Inflammatory macrophage (primary cell): ENCODE data around the gene GTF2IRD2.
"Not testable (repeated sequence)": the region's sequence is repeated elsewhere in the genome, so short reads cannot be mapped to it uniquely, and the experiment has no call there.

Experiments used
- DNase-seq, 2 donors: peaks; one replicate each; pipeline ENCODE4 v3.0.0-alpha.2; 2020 to 2022

The GTF2IRD2 gene

DNA sequence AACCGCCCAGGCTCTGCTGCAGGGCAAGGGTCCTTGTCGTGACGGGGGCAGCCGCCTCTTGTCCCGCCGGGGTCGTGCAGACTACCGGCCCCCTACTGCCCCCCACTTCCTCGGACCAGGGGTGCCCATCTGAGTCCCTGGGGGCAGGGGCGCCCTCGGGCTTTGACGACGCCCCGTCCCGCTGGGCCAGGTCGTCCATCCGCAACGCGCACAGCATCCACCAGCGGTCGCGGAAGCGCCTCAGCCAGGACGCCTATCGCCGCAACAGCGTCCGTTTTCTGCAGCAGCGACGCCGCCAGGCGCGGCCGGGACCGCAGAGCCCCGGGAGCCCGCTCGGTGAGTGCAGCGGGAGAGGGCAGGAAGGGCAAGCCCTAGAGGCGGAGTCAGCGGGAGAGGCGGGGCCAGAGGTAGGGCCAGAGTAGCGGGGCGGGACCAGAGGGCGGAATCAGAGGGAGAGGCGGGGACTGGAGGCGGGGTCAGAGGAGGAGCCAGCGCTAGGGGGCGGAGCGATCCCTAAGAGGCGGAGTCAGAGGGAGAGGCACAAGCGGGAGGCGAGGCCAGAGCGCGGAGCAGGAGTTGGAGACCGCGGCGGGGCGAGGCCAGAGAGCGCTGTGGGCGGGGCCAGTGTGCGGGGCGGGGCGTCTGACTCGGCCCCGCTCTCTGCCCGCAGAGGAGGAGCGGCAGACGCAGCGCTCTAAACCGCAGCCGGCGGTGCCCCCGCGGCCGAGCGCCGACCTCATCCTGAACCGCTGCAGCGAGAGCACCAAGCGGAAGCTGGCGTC lies 62.8 kb downstream of the GTF2IRD2 start:
- peak; percentile 94 to 96 for DNase-seq

DNA sequence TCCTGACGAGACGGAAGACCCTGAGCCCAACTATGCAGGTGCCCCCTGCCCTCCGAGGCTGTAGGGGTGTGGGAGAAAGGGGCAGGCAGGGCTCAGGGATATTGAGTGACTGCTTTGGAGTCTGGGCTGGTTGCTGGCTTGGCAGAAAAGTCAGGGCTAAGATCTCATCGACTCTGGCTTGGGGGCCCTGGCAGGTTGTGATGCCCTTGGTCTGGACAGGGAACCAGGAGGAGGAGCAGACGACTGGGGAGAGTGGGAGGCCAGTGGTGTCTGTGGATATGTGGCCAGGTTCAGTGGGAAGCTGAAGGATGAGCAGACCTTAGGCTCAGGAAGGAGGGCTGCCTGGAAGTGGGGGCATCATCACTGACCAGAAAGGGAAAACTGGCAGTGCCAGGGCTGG lies 67.8 kb downstream of the GTF2IRD2 start:
- DNase-seq: not testable (repeated sequence)

DNA sequence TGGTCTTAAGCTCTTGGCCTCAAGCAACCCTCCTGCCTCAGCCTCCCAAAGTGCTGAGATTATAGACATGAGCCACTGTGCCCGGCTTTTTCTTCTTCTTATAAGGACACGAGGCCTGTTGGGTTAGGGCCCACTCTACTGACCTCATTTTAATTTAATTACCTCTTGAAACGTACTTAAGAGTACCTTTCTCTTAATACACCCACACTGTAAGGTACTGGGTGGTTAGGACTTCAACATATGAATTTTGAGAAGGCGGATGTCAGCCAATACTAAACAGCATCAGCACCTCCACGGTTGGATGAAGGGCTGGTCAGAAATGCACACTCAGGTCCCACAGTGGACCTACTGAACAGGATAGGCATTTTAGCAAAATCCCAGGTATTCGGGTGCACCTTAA lies 69.7 kb downstream of the GTF2IRD2 start:
- peak in 1 of 2 donors; percentile 0 for DNase-seq

DNA sequence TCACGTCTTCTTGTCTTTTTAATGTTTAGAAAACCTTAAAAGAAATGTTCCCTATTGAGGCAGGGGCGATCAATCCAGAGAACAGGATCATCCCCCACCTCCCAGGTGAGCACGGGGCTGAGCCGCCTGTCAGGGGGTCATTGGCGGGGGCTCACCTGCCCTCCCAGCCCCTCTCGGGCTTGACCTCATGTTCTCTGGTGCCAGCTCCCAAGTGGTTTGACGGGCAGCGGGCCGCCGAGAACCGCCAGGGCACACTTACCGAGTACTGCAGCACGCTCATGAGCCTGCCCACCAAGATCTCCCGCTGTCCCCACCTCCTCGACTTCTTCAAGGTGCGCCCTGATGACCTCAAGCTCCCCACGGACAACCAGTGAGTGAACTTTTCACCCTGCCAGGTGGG lies 72.4 kb downstream of the GTF2IRD2 start:
- not testable (repeated sequence) for DNase-seq

DNA sequence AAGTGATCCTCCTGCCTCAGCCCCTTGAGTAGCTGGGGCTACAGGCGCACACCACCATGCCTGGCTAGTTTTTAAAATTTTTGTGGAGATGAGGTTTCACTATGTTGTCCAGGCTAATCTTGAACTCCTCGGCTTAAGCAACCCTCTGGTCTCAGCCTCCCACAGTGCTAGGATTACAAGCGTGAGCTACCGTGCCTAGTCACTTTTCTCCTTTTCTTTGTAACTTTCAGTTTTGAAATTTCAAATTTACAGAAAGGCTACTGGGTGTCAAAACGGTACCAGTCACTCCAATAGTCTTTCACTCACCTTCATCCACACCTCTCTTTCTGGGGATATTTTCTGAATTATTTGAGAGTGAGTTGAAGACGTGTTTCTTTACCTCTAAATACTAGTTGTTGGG lies 76.3 kb downstream of the GTF2IRD2 start:
- not testable (repeated sequence) for DNase-seq

DNA sequence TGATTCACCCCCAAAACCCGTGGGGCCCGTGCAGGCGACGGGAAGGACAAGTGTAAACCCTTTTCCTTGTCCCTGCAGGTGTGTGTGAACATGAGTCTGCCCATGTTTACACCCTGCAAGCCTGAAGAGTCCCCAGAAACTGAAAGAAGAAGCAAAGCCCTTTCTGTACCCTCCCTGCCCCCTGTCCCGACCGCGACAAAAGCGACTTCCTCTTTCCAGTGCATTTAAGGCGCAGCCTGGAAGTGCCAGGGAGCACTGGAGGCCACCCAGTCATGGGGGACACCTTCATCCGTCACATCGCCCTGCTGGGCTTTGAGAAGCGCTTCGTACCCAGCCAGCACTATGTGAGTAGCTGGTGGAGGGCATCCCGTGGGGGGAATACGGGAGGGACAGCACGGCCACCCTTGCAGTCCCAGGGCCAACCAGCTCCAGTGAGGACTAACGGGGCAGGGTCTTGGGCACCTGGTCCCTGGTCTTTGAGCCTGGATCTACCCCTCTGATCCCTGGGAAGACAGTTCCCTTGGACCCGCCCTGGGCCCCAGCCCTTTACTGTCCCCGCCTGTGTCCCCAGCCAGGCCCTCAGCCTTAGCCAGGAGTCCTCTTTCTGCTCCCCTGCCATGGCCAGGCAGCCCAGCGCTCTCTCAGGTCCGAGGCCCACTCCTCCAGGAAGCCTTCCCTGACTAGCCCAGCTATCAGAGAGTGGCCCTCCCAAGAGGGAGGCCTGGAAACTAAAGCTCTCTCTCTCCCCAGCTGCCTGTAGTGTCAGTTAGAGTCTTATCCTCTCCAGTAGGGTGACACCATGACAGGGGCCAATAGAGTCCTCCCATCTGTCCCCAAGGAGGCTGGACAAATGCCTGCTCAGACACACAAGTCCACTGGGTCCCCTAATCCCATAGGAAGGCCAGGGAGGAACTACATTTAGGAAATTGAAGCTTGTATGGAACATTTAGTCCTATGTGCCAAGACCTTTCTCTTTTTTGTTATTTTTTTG lies 77.3 kb downstream of the GTF2IRD2 start, which contains the start of gene NCF1:
Gene NCF1, plus strand, starts transcription at position 252 of the 991 bp plus-strand sequence. Its CDS starts 21 bp downstream, at position 273.
- not testable (repeated sequence) for DNase-seq

DNA sequence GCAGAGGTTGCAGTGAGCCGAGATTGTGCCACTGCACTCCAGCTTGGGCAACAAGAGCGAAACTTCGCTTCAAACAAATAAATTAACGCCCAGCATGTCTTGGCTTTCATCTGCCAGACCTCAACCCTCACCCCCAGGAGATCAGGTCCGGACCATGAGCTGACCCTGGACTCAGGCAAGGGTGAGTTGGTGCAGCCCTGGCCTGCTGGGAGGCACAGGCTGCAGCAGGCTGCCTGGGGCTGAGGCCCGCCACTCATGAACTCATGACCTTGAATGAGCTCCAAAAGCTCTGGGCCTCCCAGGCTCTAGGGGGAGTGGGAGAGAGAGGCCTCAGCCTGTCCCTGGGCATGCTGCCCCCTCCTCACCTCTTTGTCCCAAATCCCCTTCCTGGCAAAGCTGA lies 79.3 kb downstream of the GTF2IRD2 start:
- DNase-seq: peak in 1 of 2 donors; percentile 0

DNA sequence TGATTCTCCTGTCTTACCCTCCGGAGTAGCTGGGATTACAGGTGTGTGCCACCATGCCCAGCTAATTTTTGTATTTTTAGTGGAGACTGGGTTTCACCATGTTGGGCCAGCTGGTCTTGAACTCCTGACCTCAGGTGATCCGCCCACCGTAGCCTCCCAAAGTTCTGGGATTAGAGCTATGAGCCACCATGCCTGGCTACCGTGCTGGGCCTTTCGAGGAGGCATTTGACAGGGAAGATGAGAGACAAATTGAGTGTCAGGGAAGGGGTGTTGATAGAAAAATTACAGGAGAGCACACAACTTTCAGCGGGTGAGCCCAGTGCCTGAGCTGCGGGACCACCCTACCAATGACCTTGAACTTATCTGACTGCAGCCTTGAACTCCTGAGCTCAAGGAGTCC lies 81.3 kb downstream of the GTF2IRD2 start:
- not testable (repeated sequence) for DNase-seq

DNA sequence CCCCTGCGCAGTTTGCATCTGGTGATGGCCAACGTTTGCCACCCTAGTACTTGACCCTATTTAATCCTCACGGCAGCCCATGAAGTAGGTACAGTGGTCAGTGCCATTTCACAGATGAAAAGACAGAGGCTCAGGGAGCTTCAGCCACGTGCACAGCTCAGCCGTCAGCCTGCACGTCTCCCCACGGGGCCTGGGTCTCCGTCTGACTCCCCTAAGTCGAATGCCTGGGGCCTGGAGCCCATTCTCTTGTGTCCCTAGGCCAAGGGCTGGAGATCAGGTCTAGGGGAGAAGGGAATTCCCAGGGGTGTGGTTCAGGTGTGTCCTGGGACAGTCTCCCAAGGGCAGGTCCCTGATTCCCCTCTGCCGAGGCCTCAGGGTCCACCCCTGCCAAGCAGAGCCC lies 84.4 kb downstream of the GTF2IRD2 start:
- DNase-seq: not testable (repeated sequence)

DNA sequence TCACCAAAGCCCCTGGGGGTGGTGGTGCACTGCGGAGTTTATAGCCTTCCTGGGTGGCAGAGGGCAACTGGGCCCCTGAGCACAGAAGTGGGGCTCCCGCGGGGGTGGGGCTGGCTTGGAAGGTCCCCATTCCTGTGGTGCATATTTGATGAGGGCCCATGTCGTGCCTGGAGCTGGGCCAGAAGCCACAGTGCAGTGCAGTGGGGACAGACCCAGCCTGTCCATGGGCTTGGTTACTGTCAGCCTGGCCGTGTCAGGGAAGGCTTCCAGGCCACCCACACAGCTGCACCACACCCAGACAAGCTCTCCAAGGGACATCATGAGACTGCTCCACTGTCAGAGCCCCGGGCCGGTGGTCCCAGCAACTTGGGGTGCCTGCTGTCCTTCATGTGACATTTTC lies 84.9 kb downstream of the GTF2IRD2 start:
- not testable (repeated sequence) for DNase-seq

DNA sequence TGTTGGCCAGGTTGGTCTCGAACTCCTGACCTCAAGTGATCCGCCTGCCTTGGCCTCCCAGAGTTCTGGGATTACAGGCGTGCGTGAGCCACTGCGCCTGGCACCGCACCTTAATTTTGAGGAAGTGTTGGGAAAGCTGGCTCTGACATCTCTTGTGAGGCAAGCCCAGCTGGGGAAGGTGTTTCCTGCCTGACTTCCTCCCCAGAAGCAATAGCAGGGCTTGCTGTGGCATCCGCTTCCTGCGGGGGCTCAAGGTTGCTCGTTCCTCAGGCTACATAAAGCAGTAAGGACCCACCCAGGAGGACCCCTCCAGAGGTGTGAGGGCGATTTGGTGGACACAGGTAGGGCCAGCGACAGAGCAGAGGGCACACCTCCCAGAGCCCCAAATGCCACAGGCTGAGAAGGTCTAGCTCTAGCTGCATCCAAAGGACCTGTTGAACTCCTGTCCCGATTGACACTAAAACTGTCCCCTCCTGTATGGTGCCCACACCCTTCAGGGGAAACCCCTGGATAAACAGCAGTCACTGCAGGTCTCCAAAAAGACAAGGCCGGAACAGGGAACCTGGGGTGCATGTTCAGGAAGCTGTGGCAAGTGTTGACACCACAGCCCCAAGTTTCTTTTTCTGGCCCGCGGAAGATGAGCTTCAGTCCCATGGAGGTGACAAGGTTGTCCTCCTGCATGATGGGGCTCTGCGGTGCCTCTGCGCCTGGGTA lies 86.0 kb downstream of the GTF2IRD2 start:
- DNase-seq: not testable (repeated sequence)

DNA sequence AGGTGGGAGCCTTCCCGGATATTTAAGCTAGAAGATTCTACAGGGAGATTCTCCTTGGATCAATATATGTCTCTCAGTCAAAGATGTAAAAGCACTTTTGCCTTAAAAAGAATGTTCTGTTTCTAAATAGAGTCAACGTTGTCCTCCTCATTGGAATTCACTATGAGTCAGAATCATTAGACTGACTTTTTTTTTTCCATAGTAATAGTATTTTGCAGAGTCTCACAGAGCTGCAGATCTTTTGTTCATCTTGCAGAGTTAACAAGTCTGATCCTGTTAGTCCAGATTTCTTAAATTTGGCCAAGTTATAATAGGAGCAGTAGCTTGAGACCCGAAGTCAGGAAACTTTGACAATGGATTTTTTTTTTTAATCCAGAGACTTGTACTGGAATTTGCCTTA lies 92.4 kb downstream of the GTF2IRD2 start:
- not testable (repeated sequence) for DNase-seq

DNA sequence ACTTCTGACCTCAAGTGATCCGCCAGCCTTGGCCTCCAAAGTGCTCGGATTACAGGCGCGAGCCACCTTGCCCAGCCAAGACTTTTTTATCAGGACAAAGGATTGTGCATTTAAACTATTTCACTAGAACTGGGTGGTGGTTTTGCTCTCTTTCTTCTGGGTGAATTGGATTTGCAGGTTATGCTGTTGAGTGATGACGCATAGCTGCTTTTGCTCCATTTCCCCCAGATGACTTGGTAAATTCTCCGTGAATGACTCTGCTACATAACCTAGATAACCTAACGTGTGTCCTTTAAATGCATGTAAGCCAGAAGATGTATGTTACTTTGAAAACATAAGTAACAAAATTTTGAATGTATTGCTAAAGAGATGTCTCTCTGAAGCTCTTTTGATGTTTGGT lies 93.1 kb downstream of the GTF2IRD2 start:
- not testable (repeated sequence) for DNase-seq

DNA sequence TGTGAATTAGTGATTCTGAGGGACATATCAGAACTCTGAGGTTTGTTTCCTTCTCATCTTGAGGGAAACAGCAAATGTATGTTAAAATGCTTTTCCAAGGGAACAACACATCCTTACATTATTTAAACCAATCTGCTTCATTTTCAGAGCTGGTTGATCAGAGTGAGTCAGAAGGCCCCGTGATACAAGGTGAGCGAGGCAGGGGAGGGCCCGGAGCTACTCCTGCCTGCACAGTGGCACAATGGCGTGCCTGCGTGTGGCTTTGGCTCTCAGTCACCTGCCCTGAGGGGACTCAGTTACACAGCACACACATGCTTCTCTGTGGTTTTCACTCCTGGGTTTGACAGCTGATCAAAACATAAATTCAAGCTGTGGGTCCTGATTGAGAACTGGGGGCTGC lies 94.7 kb downstream of the GTF2IRD2 start:
- DNase-seq: not testable (repeated sequence)

DNA sequence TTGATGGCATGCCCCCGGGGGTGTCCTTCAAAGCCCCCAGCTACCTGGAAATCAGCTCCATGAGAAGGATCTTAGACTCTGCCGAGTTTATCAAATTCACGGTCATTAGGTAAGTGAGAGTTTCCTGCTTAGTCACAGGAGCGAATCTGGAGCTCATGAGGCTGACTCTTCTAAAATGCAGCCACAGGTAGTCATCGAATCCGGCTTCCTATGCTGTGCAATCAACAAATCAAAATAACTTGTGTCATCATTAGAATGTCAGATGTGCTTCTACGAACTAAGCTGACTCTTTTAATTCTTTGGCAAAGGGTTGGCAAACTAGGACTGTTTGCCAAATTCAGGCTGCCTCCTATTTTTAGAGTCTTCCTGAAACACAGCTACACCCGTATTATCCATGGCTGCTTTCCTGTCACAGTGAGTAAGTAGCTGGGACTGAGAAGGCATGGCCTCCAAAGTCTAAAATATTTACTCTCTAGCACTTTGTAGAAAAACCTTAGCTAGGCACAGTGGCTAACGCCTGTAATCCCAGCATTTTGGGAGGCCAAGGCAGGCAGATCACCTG lies 97.4 kb downstream of the GTF2IRD2 start:
- not testable (repeated sequence) for DNase-seq
